H1 (cell line): ENCODE data around the gene APP. TPM values are rescaled to one million over a fixed set of nuclear protein-coding genes. Genes with fewer than 3 reads are reported as not detected.

Experiments used
- CHD7 ChIP-seq: fragments of 300-600 bp; sonication (generic); IDR thresholded peaks from 2 replicates; pipeline ENCODE4 v1.7.1; 2012; ENCODE audit warnings: low read length, moderate library complexity, mild to moderate bottlenecking, inconsistent platforms; ENCODE audit not compliant: insufficient replicate concordance
- YY1 ChIP-seq: IDR thresholded peaks from 2 replicates; pipeline ENCODE4 v1.6.1; 2011; ENCODE audit warnings: low read depth, mild to moderate bottlenecking, low read length
- polyA plus RNA-seq, 7 experiments: library from polyadenylated mRNA; depleted of rRNA in 3 of 7; stranded (reverse) in 5 of 7; unstranded in 2 of 7; fragments of >200 nt in 5 of 7; fragments of 200-250 nt in 2 of 7; gene quantifications; 1 replicate in 5 of 7; 2 replicates in 1 of 7; 4 replicates in 1 of 7; pipeline versions ENCODE4 v1.2.1 to v1.2.3, GENCODE V29; 2011 to 2013; ENCODE audit warnings: missing spikeins in 2 of 7, mixed read lengths in 2 of 7
- total RNA-seq: library from RNA; stranded (reverse); fragmentation: NEBNext Ultra II Directional; extraction: Animal tissue kit (Norgen Biotek cat#: 25700); gene quantifications from 2 replicates; pipeline ENCODE4 v1.2.1, GENCODE V29; 2021

APP gene
- total and polyA plus RNA-seq, 2 of the 8 experiments (the other 6 are each of a cell fraction or from before 2014, with no cell fraction given), result 375 to 551 TPM

DNA sequence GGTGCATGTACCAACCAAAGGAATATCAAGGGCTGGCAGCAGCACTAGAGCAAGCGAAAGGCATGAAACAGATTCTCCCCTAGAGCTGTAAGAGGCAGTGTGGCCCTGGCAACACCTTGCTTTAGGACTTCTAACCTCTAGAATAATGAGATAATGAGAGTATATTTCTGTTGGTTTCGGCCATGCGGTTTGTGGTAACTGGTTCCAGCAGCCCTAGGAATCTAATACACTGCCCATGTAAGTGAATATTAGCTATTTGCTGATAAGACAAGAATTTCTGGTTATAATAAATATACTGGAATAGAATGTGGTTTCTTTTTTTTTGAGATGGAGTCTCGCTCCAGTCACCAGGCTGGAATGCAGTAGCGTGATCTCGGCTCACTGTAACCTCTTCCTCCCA, 236.4 kb downstream of the APP start (continued):
- no peak for TF ChIP-seq CHD7
- no peak for TF ChIP-seq YY1
